ENCODE measurements around the gene MAP4. TPM values are rescaled to one million over a fixed set of nuclear protein-coding genes. Genes with fewer than 3 reads are reported as not detected.
A peak's percentile ranks its signal among the peaks of the same experiment; 100 is the strongest.
"Not testable (repeated sequence)": the region's sequence is repeated elsewhere in the genome, so short reads cannot be mapped to it uniquely, and the experiment has no call there.

The MAP4 gene
- total and polyA plus RNA-seq, 8 donors: 34.5 to 127 (median 72.2) TPM

- ATAC-seq: no peak
- WGBS, 2 donors: 83 to 91% methylated on average over 7 of the region's 7 CpGs
- Histone ChIP-seq H3K27me3 (no peaks in the 10 kb centered on the region), H3K9me3 (no peaks in the 10 kb centered on the region), H3K36me3 (peaks cover 0 to 24% (median 18%) of the 10 kb centered on the region in 3 donors), H3K4me1 (no peaks in the 10 kb centered on the region), H3K27ac (no peak overlapping the region), H3K4me3 (no peak overlapping the region)
- no peak for TF ChIP-seq CTCF (IDR thresholded peaks at IDR 0.05)
- no peak for DNase-seq
- intact Hi-C loops (cut with DNase I): no loop called here
- FAIRE-seq: no peak
Observed at GRCh38 chr3:47836986-47837385, 179.2 kb downstream of the MAP4 start.

GRCh38 chr3:47829482-47829881 lies 186.7 kb downstream of the MAP4 start:
- WGBS, 2 donors: 93 to 96% methylated on average over 9 of the region's 9 CpGs
- ATAC-seq; H3K4me3 ChIP-seq; DNase-seq; FAIRE-seq; H3K27me3 ChIP-seq; intact Hi-C loops (cut with DNase I); H3K27ac ChIP-seq; H3K9me3 ChIP-seq: not testable (repeated sequence)
- Histone ChIP-seq H3K4me1 (peaks cover 6 to 13% (median 9%) of the 10 kb centered on the region in 3 donors), H3K36me3 (peaks cover 8 to 33% (median 21%) of the 10 kb centered on the region in 3 donors)

- H3K9me3 ChIP-seq: no peaks in the 10 kb centered on the region
- TF ChIP-seq CTCF (IDR thresholded peaks at IDR 0.05): no peak
- no peak overlapping the region for H3K27ac ChIP-seq
- peaks cover 8 to 18% (median 12%) of the 10 kb centered on the region in 3 donors for H3K36me3 ChIP-seq
- no peak for FAIRE-seq
- 12 to 14% methylated on average over 7 of the region's 7 CpGs for WGBS, 2 donors
- H3K4me3 ChIP-seq: peak overlapping the region; percentile 91 to 97 (median 94)
- ATAC-seq: no peak
- DNase-seq: no peak
- H3K4me1 ChIP-seq: peaks cover 6 to 13% (median 9%) of the 10 kb centered on the region in 3 donors
- H3K27me3 ChIP-seq: no peaks in the 10 kb centered on the region
- intact Hi-C loops (cut with DNase I): no loop called here
Observed at GRCh38 chr3:47825590-47825989, 190.6 kb downstream of the MAP4 start.

GRCh38 chr3:47824541-47825473 lies 191.4 kb downstream of the MAP4 start:
- peaks cover 6 to 13% (median 9%) of the 10 kb centered on the region in 3 donors for H3K4me1 ChIP-seq
- peak; percentile 75 to 88 (median 83) for TF ChIP-seq CTCF (IDR thresholded peaks at IDR 0.05)
- H3K9me3 ChIP-seq: no peaks in the 10 kb centered on the region
- DNase-seq (peak; percentile 70 to 91 (median 81)), ATAC-seq (peak; percentile 99 to 100 (median 99)), FAIRE-seq (no peak)
- intact Hi-C loops (cut with DNase I): no loop called here
- no peaks in the 10 kb centered on the region for H3K27me3 ChIP-seq
- peak overlapping the region; percentile 40 to 61 (median 50) for H3K27ac ChIP-seq
- 3% methylated on average over 66 to 77 of the region's 77 CpGs for WGBS, 2 donors
- peaks cover 5 to 15% (median 12%) of the 10 kb centered on the region in 3 donors for H3K36me3 ChIP-seq
- peak overlapping the region; percentile 91 to 97 (median 94) for H3K4me3 ChIP-seq

GRCh38 chr3:47817609-47818008 lies 198.6 kb downstream of the MAP4 start:
- Histone ChIP-seq H3K4me3 (no peak overlapping the region), H3K9me3 (no peaks in the 10 kb centered on the region), H3K36me3 (peaks cover 0 to 5% (median 0%) of the 10 kb centered on the region in 3 donors), H3K27ac (no peak overlapping the region), H3K27me3 (no peaks in the 10 kb centered on the region), H3K4me1 (no peaks in the 10 kb centered on the region)
- intact Hi-C loops (cut with DNase I): no loop called here
- ATAC-seq (no peak), FAIRE-seq (no peak), DNase-seq (no peak)
- 88 to 98% methylated on average over 7 of the region's 7 CpGs for WGBS, 2 donors
- no peak for TF ChIP-seq CTCF (IDR thresholded peaks at IDR 0.05)
